Uterus (tissue), 2 donors: ENCODE results near the gene CEP131.

Experiments
- CTCF ChIP-seq, 4 experiments: fragments of 200-600 bp in 2 of 4; fragments of 450-650 bp in 2 of 4; sonication (generic) in 2 of 4; IDR thresholded peaks; one replicate each; pipeline ENCODE4 v1.5.1; 2016 to 2019; ENCODE audit warnings: antibody characterized with exemption in 4 of 4, mild to moderate bottlenecking in 2 of 4, moderate library complexity in 1 of 4
- POLR2A ChIP-seq, 2 donors: fragments of 450-650 bp; IDR thresholded peaks; one replicate each; pipeline ENCODE4 v1.6.1; 2016; ENCODE audit warnings: antibody characterized with exemption in 2 of 2, mild to moderate bottlenecking in 1 of 2, moderate library complexity in 1 of 2

GRCh38 chr17:81206657-81207056 is 16.1 kb downstream of the CEP131 start:
- TF ChIP-seq CTCF (IDR thresholded peaks at IDR 0.05) (no peak), POLR2A (IDR thresholded peaks at IDR 0.05) (no peak)
